SKM-1 (cell line): ENCODE data around the gene CRYAA.
"Not testable (repeated sequence)": the region's sequence is repeated elsewhere in the genome, so short reads cannot be mapped to it uniquely, and the experiment has no call there.

Experiments used
- DNase-seq: peaks from one replicate; lab custom pipeline; 2025; ENCODE audit not compliant: unreplicated experiment; lab: John Stamatoyannopoulos, UW

Gene CRYAA, protein sequence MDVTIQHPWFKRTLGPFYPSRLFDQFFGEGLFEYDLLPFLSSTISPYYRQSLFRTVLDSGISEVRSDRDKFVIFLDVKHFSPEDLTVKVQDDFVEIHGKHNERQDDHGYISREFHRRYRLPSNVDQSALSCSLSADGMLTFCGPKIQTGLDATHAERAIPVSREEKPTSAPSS

DNA sequence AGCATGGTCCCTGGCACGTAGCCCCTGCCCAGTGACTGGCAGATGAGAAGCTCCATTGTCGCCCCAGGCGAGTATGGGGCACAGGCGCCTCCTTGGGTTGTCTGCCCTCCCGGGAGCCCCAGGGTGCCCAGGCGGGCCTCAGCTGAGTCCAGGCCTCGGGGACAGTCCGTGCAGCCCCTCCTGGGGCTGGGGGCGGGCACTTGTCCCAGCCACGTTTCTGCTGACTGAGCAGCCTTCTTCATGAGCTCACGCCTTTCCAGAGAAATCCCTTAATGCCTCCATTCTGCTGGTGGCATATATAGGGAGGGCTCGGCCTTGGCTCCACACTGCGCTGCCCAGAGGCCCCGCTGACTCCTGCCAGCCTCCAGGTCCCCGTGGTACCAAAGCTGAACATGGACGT lies at the start of gene CRYAA:
Gene CRYAA, plus strand, starts transcription at position 301 of the 400 bp plus-strand sequence. Its CDS starts 92 bp downstream, at position 393.
- not testable (repeated sequence) for DNase-seq

DNA sequence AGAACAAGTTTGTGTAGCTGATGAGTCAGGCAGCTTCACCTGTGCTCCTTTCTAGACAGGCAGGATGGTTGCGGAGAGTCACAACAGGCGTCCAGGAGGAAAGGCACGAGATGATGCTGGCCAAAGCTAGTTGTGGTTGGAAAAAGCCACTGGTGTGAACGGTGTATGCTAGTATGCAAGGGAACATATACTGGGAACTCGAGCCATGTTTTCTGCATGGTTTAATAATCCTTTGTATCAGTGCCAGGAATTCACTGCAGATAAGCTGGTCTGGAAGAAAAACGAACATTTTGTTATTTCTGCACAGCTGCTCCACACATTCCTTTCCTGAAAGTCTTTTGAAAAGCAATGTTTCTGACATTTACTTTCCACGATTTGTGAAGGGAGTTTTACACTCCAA lies 38.7 kb upstream of the CRYAA start:
- DNase-seq, result not testable (repeated sequence)

DNA sequence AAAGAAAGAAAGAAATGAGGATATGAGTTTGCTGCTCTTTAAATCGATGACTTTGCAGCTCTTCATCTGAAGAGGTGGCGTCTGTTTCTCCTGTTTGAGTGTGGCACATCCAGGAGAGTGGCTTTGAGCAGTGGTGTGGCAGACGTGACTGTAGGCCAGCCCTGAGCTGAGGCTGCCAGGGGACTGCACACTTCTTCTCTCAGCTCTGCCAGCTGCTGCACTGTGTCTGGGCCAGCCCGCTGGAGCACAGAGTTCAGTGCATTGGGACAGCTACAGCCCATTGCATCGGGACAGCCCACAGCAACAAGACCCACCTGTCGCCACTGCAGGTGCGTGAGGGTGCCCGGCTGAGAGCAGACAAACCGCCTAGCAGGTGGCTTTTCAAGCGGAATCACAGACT lies 34.3 kb upstream of the CRYAA start:
- DNase-seq, result not testable (repeated sequence)

DNA sequence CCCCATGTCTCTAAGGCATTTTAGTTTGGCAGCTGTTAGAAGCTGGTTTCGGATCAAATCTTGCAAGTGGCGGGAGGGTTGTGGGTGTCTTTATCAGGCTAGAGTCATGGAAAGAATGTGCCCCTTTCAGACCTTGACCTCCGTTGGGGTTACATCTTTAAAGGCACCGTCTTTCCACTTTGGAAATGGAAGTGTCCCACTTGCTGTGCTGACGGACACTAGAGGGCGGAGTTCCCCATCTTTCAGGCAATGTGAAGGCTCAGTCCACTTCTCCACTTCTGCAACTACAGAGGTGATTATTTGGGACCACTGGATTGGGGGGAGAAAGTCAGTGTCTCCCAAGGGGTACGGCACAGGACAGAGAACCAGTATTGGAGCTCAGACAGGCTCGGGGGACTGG lies 29.9 kb upstream of the CRYAA start:
- DNase-seq, result not testable (repeated sequence)

DNA sequence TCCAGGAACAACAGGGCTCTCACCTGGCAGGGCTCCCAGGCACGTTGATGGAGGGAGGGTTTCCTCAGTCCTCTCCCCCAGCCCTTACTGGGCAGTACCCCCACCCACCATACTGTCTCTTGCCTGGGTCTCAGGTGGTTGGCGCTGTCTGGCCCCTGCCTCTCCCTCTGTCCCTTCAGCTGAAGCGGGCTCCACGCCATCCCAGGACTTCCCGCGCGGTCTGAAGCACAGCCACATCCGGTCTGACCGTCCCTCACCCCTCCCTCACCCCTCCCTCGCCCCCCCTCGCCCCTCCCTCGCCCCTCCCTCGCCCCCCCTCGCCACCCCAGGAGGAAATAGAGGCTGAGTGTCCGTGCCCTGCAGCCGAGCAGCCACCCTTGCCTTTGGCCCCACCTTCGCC lies 27.4 kb upstream of the CRYAA start:
- DNase-seq, result not testable (repeated sequence)

DNA sequence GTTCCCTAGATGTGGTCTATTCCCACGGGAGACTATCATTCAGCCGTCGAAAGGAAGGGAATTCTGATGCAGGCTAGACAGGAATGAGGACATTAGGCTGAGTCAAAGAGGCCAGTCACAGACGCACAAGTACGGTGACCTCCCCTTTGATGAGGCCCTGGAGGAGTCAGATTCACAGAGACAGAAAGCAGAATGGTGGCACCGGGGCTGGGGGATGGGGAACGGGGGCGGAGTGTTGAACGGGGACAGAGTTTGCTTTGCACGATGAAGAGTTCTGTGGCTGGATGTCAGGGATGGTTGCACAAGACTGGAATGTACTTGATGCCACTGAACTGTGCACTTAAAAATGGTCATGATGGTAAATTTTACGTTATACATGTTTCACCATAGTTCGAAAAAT lies 22.2 kb upstream of the CRYAA start:
- not testable (repeated sequence) for DNase-seq

DNA sequence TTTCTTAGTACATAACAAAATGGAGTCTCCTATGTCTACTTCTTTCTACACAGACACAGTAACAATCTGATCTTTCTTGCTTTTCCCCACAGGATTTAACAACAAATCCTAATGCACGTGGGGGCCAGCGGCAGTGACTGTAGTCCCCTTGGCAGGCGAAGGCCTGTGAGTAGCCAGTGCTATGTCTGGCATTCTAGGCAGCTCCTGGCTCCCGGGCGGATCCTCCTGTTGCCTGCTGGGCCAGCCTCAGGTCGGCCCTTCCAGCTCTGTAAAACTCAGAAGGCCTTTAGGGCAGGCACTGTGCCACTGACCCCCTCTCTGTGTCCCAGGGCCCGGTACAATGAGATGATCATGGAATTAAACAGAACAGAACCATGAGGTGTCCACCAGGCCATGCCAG lies 20.8 kb upstream of the CRYAA start:
- not testable (repeated sequence) for DNase-seq

DNA sequence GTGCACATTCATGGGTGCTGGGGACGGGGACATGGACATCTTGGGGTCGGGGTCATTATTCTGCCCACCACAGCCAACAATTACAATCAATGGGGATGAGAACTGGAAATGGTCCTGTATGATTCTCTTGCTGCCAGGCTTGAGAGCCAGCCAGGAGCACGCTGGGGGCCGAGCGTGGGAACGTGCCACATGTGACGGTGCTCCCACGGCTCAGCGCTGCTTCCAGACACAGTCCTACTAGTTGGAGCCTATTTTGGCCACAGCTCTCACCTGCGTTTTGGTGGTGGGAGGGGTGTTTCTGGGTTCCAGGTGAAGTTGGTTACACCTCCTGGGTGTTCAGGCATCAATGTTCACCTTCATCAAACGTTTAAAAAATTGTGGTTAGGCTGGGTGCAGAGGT lies 19.5 kb upstream of the CRYAA start:
- DNase-seq, result not testable (repeated sequence)

DNA sequence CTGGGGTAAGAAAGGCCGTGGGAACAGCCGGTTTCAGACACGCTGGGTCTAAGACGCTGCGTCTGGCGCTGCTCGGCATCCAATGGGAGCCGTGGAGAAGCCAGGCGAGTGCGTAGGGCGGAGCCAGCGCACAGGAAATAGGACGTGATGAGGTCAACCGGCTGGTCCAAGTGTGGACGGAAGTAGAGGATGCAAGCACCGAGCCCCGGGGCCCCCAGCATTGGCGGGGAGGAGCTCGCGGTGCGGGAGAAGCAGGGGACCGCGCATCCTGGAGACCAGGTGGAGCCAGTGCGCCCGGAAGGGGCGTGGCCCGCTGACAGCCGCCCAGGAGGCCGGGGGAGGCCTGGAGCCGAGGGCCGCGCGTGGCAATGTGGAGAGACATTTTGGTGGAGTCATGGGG lies 15.2 kb upstream of the CRYAA start:
- DNase-seq, result not testable (repeated sequence)

DNA sequence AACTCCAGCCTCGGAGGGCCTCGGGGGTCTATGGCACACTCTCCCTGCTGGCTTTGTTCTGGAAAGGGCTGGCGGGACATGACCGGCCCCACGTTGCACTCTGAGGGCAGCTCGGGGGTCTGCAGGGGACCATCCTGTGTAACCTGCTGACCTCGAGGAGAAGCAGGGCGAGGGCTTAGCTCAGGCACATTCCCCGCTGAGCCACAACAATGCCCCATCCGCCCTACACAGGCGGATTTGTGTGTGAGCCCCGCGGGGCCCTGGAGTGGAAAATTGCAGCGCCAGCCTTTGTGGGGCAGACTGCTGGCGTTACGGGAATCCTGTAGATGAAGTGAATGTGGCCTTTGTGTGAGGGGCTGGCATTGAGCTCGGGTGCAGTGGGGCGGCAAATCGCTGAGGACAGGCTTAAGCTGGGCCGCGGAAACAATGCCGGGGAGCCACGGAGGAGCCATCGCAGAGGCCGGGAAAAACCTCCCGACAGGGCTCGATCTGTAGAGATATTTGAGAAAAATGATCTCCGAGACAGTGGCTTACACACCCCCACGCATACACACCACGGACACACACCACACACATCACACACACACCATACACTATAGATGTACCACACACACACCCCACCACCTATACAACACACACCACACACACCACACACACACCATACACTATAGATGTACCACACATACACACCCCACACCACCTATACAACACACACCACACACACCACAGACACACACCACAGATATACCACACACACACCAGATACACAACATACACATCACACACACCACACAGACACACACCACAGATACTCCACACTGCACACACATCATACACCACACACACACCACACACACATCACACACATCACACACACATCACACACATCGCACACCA lies 9.3 kb upstream of the CRYAA start:
- DNase-seq, result not testable (repeated sequence)

DNA sequence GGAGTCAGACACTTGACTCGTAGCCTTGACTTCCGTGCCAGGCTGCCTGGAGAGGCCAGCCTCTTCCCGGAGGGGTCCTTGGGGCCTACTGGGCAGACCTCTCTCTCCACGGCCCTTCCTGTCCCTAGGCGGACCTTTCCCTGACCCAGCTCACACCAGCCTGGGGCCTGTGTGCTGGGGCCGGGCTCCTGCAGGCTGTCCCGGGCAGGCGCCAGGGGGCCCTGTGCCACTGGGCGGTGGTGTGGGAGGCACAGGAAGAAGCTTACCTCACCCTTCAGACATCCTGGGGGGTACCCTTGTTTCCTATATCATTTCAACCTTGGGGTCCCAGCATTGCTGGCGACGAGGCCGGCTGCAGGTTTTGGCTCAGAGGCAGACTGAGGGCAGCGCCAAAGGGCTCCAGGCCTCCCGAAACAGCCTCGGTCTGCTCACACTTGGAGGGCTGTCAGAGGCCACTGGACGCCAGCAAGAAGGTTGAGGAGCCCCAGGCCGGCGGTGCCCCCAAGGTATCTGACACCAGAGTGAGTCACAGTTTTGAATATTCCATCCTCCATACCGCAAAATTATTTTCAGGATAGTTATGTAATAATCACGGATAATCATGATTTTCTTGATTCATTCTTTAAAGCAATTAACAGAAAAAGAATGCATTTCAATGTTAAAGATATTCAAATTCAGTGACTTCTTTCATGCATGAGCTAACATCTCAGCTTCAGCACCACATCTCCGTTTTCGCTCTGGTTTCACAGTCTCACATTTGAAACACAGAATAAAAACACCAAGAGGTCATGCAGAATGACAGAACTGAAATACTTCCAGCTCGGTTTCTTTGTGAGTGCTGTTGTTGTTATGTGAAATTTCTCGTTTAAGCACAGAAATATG lies 6.7 kb upstream of the CRYAA start:
- DNase-seq, result not testable (repeated sequence)

DNA sequence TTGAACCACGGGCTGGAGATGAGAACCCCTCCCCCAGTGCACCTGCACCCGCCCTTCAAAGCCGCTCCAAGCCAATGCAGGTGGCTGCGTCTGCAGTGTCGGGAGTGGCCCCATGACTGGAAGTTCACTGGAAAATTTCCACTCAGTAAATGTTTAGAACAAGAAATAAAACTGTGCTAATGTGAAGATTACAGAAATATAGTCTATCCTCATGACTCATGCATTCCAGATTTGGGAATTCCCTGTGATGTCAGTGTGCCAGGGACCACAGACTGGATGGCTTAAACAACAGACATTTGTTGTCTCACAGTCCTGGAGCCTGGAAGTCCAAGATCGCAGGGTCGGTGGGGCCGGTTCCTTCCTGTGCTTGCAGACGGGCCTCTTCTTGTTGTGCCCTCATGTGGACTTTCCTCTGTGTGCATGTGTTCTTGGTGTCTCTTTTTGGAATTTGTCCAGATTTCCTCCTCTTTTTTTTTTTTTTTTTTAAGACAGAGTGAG lies 6.1 kb upstream of the CRYAA start:
- DNase-seq, result not testable (repeated sequence)

DNA sequence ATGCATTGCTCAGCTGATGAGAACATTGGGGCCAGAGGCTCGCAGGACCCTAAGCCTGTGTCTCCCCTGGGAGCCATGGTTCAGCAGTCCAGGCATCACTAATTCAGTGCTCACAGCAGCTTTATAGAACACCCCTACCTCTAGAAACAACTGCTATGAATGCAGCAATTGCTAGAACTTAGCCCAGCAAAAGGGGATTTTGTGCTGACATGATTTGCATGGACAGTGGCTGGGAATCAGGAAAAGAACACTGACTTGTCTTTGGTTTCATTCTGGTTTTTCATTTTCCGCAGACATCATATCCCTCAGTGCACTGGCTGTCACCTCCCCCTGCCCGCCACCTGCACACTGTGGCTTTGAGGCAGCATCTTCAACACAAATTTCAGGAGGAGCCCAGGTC lies 4.0 kb upstream of the CRYAA start:
- DNase-seq, result not testable (repeated sequence)

DNA sequence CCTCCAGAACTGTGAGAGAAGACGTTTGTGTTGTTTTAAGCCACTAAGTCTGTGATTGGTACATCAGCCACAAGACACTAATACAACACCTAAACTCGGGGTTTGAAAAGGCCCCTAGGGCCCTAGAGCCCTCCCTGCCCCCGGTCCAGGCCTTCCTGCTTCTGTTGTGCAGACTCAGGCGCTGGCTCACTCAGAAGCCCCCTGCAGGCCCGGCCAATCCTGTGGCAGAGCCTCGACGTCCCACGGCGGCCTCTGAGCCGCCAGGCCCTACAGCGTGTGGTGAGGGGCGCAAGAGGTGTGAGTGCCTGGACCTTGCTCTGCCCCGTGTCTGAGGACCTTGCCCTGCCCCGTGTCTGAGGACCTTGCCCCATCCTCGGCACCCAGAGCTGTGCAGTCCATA lies 3.1 kb upstream of the CRYAA start:
- not testable (repeated sequence) for DNase-seq

DNA sequence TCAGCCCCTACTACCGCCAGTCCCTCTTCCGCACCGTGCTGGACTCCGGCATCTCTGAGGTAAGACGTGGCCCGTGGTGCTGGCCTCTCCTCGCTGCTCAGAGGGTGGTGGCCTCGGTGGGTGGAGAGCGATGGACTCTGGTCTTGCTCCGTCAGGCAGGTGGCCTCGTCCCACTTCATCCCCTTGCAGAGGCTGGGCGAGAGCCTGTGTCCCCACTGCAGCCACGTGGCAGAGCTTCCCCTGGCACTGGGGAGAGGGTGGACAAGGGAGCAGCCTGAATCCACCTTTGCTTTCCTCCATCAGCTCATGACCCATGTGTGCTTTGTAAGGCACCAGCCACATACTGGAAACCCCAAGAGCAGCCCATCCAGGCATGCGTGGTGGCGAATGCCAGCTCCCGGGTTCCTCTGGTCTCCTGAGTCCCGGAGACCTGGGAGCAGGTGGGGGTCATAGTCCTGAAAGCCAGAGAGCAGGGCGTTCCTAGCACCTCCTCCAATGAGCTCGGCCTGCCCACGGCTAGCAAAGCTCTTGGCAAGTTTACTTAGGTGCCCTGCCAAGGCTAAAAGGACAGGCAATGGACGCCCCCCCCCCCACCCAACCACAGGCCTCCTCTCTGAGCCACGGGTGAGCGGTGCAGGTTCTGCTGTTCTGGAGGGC lies 550 bp downstream of the CRYAA start:
- DNase-seq, result not testable (repeated sequence)

DNA sequence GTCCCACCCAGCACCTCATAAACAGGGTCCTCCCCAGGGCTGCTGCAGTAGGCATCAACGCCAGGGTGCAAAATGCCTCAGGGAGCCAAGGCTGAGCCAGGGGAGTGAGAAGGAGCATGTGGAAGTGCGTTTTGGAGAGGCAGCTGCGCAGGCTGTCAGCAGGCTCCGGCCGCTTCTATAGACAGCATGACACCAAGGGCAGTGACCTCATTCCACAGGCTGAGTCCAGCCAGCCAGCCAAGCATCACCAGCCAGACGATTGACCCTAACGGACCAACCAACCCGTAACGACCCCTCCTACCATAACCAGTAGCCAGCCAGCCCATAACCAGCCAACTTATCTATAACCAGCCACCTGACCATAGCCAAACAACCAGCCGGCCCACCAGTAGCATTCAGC lies 1.1 kb downstream of the CRYAA start:
- DNase-seq, result not testable (repeated sequence)

DNA sequence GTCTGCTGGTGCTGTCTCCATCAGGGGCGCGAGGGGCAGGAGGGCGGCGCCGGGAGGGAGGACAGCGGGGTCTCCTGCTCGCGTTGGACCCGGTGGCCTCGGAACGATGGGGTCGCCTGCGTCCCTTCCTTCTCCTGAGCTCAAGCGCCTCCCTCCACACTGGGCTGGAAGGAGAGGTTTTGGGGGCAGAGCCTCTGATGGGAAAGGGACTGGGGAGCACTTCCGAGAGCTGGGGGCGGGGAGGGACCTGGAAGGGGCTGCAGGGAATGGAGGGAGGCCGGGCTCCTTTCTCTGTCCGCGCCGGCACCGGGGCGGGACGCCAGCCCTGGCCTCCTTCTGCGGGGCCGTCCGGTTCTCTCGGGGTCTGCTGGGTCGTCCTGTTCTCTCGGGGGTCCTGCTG lies 4.0 kb downstream of the CRYAA start:
- not testable (repeated sequence) for DNase-seq

DNA sequence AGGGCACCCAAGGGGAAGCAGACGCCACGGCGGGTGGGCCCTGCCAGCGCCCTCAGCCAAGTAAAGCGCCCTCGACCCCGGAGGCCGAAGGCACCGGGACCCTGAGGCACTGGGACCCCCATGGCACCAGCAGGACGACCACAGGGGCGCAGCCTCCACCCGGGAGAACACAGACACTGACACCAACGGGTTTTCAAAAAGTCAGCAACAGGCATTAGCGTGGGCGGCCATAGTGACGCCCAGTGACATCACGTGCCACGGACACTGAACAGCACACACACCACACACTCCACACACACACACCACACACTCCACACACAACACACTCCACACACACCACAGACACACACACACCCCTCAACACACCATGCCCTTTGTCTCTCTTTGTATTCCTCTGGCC lies 4.6 kb downstream of the CRYAA start:
- not testable (repeated sequence) for DNase-seq

DNA sequence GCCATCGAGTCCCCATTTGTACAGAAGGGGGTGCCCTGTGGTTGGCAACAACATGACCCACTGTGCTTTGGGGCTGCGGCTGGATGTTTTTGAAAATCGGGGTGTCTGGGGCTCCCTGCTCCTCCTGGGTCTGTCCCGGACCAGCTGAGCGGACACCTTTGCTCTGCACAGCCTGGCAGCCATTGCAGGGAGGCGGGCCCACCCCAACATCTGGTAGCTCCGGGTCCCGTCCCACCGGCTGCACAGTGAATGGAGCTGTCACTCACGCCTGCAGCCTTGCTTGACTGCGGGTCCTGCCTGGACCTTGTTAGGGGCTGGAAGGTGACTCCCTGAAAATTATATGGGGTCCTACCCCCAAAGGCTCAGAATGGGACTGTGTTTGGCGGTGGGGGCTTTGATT lies 5.1 kb downstream of the CRYAA start:
- DNase-seq, result not testable (repeated sequence)

DNA sequence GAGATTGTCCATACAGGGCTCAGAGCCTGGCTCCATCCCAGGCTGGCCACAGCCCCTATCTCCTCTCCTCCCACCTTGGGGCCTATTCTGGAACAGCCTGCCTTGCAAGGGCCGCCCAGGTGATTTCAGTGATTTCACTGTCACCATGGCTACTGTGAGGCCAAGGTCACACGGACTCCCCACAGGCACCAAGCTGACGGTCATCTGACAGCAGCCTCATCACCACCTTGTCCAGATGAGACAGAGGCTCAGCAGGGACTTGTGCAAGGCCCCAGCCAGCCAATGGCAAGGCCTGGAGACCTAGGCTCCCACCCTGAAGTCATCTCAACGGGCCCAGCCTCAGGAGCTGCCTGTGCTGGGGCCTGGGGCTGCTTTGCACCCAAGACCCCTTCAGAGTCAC lies 6.2 kb downstream of the CRYAA start:
- not testable (repeated sequence) for DNase-seq

DNA sequence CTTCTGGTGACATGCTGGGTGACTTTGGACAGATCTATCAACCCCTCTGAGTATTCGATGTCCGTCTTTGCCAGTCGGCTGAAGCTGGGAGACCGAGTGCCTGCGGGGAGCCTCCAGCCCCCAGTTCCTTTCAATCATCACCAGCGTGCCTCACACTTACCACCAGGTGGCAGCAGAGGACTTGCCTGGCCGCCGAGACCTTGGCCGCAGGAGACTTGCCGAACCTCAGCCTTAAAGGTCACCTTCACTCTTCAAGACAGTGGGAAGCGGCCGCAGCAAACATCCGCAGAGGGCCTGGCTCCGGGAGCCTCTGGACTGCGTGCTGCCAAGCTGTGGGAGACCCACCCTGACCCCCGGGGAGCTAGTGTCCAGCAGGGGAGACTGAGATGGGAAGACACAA lies 7.8 kb downstream of the CRYAA start:
- not testable (repeated sequence) for DNase-seq
